Measurements from ENCODE around the gene ZFP1.

The ZFP1 gene

GRCh38 chr16:75192606-75193264 lies 44.4 kb downstream of the ZFP1 start:
- no peak for DNase-seq (ENCODE audit: low read depth, low spot score)
- Histone ChIP-seq H3K4me3 (no peak overlapping the region), H3K36me3 (ENCODE audit: insufficient read depth, low read length) (no peaks in the 10 kb centered on the region), H3K27ac (no peak overlapping the region), H3K9me3 (ENCODE audit: low read depth, low read length) (no peaks in the 10 kb centered on the region), H3K9ac (ENCODE audit: insufficient read length) (no peak overlapping the region)
- TF ChIP-seq POLR2AphosphoS5 (IDR thresholded peaks at IDR 0.05; ENCODE audit: borderline replicate concordance, low read depth, low read length) (no peak), FOXP2 (optimal IDR thresholded peaks at IDR 0.05; ENCODE audit: control extremely low read depth, extremely low read length, insufficient read depth) (no peak), EZH2 (IDR thresholded peaks at IDR 0.05) (no peak)

GRCh38 chr16:75193265-75193650 lies 44.9 kb downstream of the ZFP1 start:
- DNase-seq (ENCODE audit: low read depth, low spot score): peak; percentile 47
- Histone ChIP-seq H3K27ac (no peak overlapping the region), H3K9me3 (ENCODE audit: low read depth, low read length) (no peaks in the 10 kb centered on the region), H3K4me3 (no peak overlapping the region), H3K36me3 (ENCODE audit: insufficient read depth, low read length) (no peaks in the 10 kb centered on the region), H3K9ac (ENCODE audit: insufficient read length) (no peak overlapping the region)
- no peak for TF ChIP-seq FOXP2 (optimal IDR thresholded peaks at IDR 0.05; ENCODE audit: control extremely low read depth, extremely low read length, insufficient read depth)
- no peak for TF ChIP-seq POLR2AphosphoS5 (IDR thresholded peaks at IDR 0.05; ENCODE audit: borderline replicate concordance, low read depth, low read length)
- TF ChIP-seq EZH2 (IDR thresholded peaks at IDR 0.05): no peak

GRCh38 chr16:75193730-75194444 lies 45.6 kb downstream of the ZFP1 start:
- no peaks in the 10 kb centered on the region for H3K9me3 ChIP-seq (ENCODE audit: low read depth, low read length)
- TF ChIP-seq FOXP2 (optimal IDR thresholded peaks at IDR 0.05; ENCODE audit: control extremely low read depth, extremely low read length, insufficient read depth): no peak
- no peak for TF ChIP-seq EZH2 (IDR thresholded peaks at IDR 0.05)
- no peak for TF ChIP-seq POLR2AphosphoS5 (IDR thresholded peaks at IDR 0.05; ENCODE audit: borderline replicate concordance, low read depth, low read length)

GRCh38 chr16:75195811-75196790 lies 47.8 kb downstream of the ZFP1 start:
- H3K9ac ChIP-seq (ENCODE audit: insufficient read length): no peak overlapping the region
- no peak overlapping the region for H3K4me3 ChIP-seq
- H3K36me3 ChIP-seq (ENCODE audit: insufficient read depth, low read length): no peaks in the 10 kb centered on the region
- no peak for DNase-seq (ENCODE audit: low read depth, low spot score)
- H3K9me3 ChIP-seq (ENCODE audit: low read depth, low read length): no peaks in the 10 kb centered on the region
- TF ChIP-seq FOXP2 (optimal IDR thresholded peaks at IDR 0.05; ENCODE audit: control extremely low read depth, extremely low read length, insufficient read depth) (no peak), EZH2 (IDR thresholded peaks at IDR 0.05) (no peak), POLR2AphosphoS5 (IDR thresholded peaks at IDR 0.05; ENCODE audit: borderline replicate concordance, low read depth, low read length) (no peak)
- H3K27ac ChIP-seq: no peak overlapping the region

More at GRCh38 chr16:75193730-75194444, 45.6 kb downstream of the ZFP1 start:
- no peak overlapping the region for H3K4me3 ChIP-seq
- H3K27ac ChIP-seq: no peak overlapping the region
- no peak for DNase-seq (ENCODE audit: low read depth, low spot score)
- H3K9ac ChIP-seq (ENCODE audit: insufficient read length): no peak overlapping the region
- H3K36me3 ChIP-seq (ENCODE audit: insufficient read depth, low read length): no peaks in the 10 kb centered on the region

- Histone ChIP-seq H3K27ac (no peak overlapping the region), H3K36me3 (ENCODE audit: insufficient read depth, low read length) (no peaks in the 10 kb centered on the region), H3K4me3 (no peak overlapping the region), H3K9ac (ENCODE audit: insufficient read length) (no peak overlapping the region), H3K9me3 (ENCODE audit: low read depth, low read length) (no peaks in the 10 kb centered on the region)
- DNase-seq (ENCODE audit: low read depth, low spot score): no peak
- TF ChIP-seq EZH2 (IDR thresholded peaks at IDR 0.05) (no peak), POLR2AphosphoS5 (IDR thresholded peaks at IDR 0.05; ENCODE audit: borderline replicate concordance, low read depth, low read length) (no peak), FOXP2 (optimal IDR thresholded peaks at IDR 0.05; ENCODE audit: control extremely low read depth, extremely low read length, insufficient read depth) (no peak)
Measured at GRCh38 chr16:75196836-75197235, 48.5 kb downstream of the ZFP1 start.

GRCh38 chr16:75197522-75198134 lies 49.3 kb downstream of the ZFP1 start:
- Histone ChIP-seq H3K9ac (ENCODE audit: insufficient read length) (no peak overlapping the region), H3K4me3 (no peak overlapping the region), H3K9me3 (ENCODE audit: low read depth, low read length) (no peaks in the 10 kb centered on the region), H3K27ac (no peak overlapping the region), H3K36me3 (ENCODE audit: insufficient read depth, low read length) (no peaks in the 10 kb centered on the region)
- TF ChIP-seq POLR2AphosphoS5 (IDR thresholded peaks at IDR 0.05; ENCODE audit: borderline replicate concordance, low read depth, low read length): no peak
- TF ChIP-seq EZH2 (IDR thresholded peaks at IDR 0.05): no peak
- TF ChIP-seq FOXP2 (optimal IDR thresholded peaks at IDR 0.05; ENCODE audit: control extremely low read depth, extremely low read length, insufficient read depth): no peak
- no peak for DNase-seq (ENCODE audit: low read depth, low spot score)

- H3K9ac ChIP-seq (ENCODE audit: insufficient read length): no peak overlapping the region
- DNase-seq (ENCODE audit: low read depth, low spot score): no peak
- no peak overlapping the region for H3K4me3 ChIP-seq
- H3K27ac ChIP-seq: no peak overlapping the region
- TF ChIP-seq EZH2 (IDR thresholded peaks at IDR 0.05): no peak
- no peak for TF ChIP-seq POLR2AphosphoS5 (IDR thresholded peaks at IDR 0.05; ENCODE audit: borderline replicate concordance, low read depth, low read length)
- no peak for TF ChIP-seq FOXP2 (optimal IDR thresholded peaks at IDR 0.05; ENCODE audit: control extremely low read depth, extremely low read length, insufficient read depth)
- H3K9me3 ChIP-seq (ENCODE audit: low read depth, low read length): no peaks in the 10 kb centered on the region
- H3K36me3 ChIP-seq (ENCODE audit: insufficient read depth, low read length): no peaks in the 10 kb centered on the region
Measured at GRCh38 chr16:75198135-75198600, 49.8 kb downstream of the ZFP1 start.
